GM12878 (cell line): ENCODE measurements around the gene GNL3. TPM values are rescaled to one million over a fixed set of nuclear protein-coding genes. Genes with fewer than 3 reads are reported as not detected.

Experiments used
- BACH1 ChIP-seq: fragments of 450-650 bp; IDR thresholded peaks from 2 replicates; pipeline ENCODE4 v1.6.1; 2017; ENCODE audit warnings: mild to moderate bottlenecking, borderline replicate concordance
- BCL11A ChIP-seq: IDR thresholded peaks from 2 replicates; pipeline ENCODE4 v1.6.1; 2011; ENCODE audit warnings: low read depth, low read length
- BRCA1 ChIP-seq: IDR thresholded peaks from 2 replicates; pipeline ENCODE4 v1.6.1; 2011; ENCODE audit warnings: low read depth, low read length, improper control_type of control experiment
- CUX1 ChIP-seq: IDR thresholded peaks from 2 replicates; pipeline ENCODE4 v1.6.1; 2012; ENCODE audit warnings: improper control_type of control experiment, low read depth, low read length; ENCODE audit not compliant: insufficient replicate concordance
- E2F4 ChIP-seq: IDR thresholded peaks from 2 replicates; pipeline ENCODE4 v1.6.1; 2012; ENCODE audit warnings: low read depth, low read length, improper control_type of control experiment
- HCFC1 ChIP-seq: fragments of 150-350 bp; IDR thresholded peaks from 2 replicates; pipeline ENCODE4 v1.6.1; 2014; ENCODE audit warnings: low read length
- IKZF2 ChIP-seq, 2 experiments: fragments of 450-650 bp; IDR thresholded peaks; 2 replicates each; pipeline ENCODE4 v1.6.1; 2017; ENCODE audit warnings: mild to moderate bottlenecking in 2 of 2, moderate library complexity in 2 of 2
- IRF5 ChIP-seq: fragments of 450-650 bp; IDR thresholded peaks from 2 replicates; pipeline ENCODE4 v1.6.1; 2017; ENCODE audit warnings: borderline replicate concordance
- NFYA ChIP-seq: IDR thresholded peaks from 2 replicates; pipeline ENCODE4 v1.6.1; 2011; ENCODE audit warnings: low read depth, mild to moderate bottlenecking, low read length, improper control_type of control experiment, borderline replicate concordance
- NR2C2 ChIP-seq: IDR thresholded peaks from 2 replicates; pipeline ENCODE4 v1.6.1; 2011; ENCODE audit warnings: borderline replicate concordance, low read depth; ENCODE audit not compliant: control insufficient read depth, insufficient read length
- PBX3 ChIP-seq: IDR thresholded peaks from 2 replicates; pipeline ENCODE4 v1.6.1; 2011; ENCODE audit warnings: mild to moderate bottlenecking, low read depth, low read length, moderate library complexity; ENCODE audit not compliant: insufficient replicate concordance
- PRDM15 ChIP-seq: fragments of 450-650 bp; formaldehyde crosslinking; IDR thresholded peaks from 2 replicates; pipeline ENCODE4 v1.4.0; 2020; ENCODE audit warnings: mild to moderate bottlenecking, moderate library complexity
- RB1 ChIP-seq: fragments of 450-650 bp; formaldehyde crosslinking; IDR thresholded peaks from 2 replicates; pipeline ENCODE4 v1.6.1; 2017; ENCODE audit warnings: mild to moderate bottlenecking, borderline replicate concordance
- RFX5 ChIP-seq: IDR thresholded peaks from 2 replicates; pipeline ENCODE4 v1.6.1; 2011; ENCODE audit warnings: low read depth, low read length, improper control_type of control experiment
- SUPT20H ChIP-seq: IDR thresholded peaks from 2 replicates; pipeline ENCODE4 v1.6.1; 2011; ENCODE audit warnings: low read depth, mild to moderate bottlenecking, low read length, moderate library complexity, borderline replicate concordance; ENCODE audit not compliant: control insufficient read depth
- polyA plus RNA-seq, 11 experiments: library from polyadenylated mRNA; depleted of rRNA in 4 of 11; unstranded in 6 of 11; stranded (reverse) in 5 of 11; fragments of >200 nt; fragmentation: Nextera tagmentation in 4 of 11; fragmentation: Illumina TruSeq in 1 of 11; extraction: Ambion mirVana in 4 of 11; extraction: Trizol in 1 of 11; gene quantifications; 1 replicate in 1 of 11; 2 replicates in 10 of 11; pipeline versions ENCODE4 v1.2.1 to v1.2.3, GENCODE V29; 2011 to 2016; ENCODE audit warnings: inconsistent platforms in 2 of 11, missing spikeins in 2 of 11, low read depth in 1 of 11
- total RNA-seq, 4 experiments: library from RNA; depleted of rRNA in 3 of 4; stranded (reverse); fragments of >200 nt in 3 of 4; fragmentation: Illumina TruSeq in 1 of 4; extraction: Trizol in 1 of 4; gene quantifications; 2 replicates each; pipeline versions ENCODE4 v1.2.1 to v1.2.3, GENCODE V29; 2013 to 2021

Gene GNL3
- total and polyA plus RNA-seq, 10 of the 15 experiments (the other 5 are each of a cell fraction or from before 2014, with no cell fraction given): 172 to 368 (median 257) TPM

- TF ChIP-seq PBX3 (no peak), SUPT20H (no peak), BCL11A (no peak), RB1 (peak; percentile 95; the same call in 1 of the 2 replicates), CUX1 (peak; percentile 10), BACH1 (peak; percentile 62; the same call in 1 of the 2 replicates), PRDM15 (CRISPR knock-in tag) (no peak), NFYA (no peak), HCFC1 (peak; percentile 66), RFX5 (no peak), IRF5 (peak; percentile 72), IKZF2 (IDR thresholded peaks at IDR 0.05) (no peak), NR2C2 (no peak), E2F4 (no peak), BRCA1 (no peak)
Observed at GRCh38 chr3:52705688-52706686, 20.2 kb downstream of the GNL3 start, which contains the start of the genes GLT8D1 and SPCS1 (continued).
